ENCODE results near the gene KRT79.

KRT79 gene

DNA sequence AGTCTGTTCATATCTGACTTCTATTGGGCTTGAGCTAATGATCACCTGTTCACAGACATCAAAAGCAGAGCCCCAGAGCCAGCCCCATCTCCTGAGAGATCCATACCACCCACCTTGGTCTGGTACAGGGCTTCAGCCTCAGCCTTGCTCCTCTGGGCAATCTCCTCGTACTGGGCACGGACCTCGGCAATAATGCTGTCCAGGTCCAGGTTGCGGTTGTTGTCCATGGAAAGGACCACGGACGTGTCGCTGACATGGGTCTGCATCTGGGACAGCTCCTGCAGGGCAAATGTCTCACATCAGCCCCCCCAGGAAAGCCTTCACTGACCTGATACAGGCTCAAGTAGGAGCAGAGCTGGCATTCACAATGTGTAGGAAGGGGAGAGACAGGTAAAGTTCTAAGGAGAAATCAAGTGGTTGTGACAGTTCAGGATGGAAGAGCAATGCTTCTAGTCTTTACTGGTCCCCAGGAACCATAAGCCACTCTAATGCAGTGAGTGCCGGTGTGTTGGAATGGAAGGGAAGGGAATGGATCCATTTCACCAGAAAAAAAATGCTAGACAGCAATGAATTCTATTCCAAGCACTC lies 25.4 kb downstream of the KRT79 start:
- Mint-ChIP-seq H3K4me3 (no peak overlapping the region), H3K36me3 (no peaks in the 10 kb centered on the region), H3K27ac (no peak overlapping the region), H3K27me3 (no peaks in the 10 kb centered on the region), H3K9me3 (no peaks in the 10 kb centered on the region), H3K4me1 (no peaks in the 10 kb centered on the region)

DNA sequence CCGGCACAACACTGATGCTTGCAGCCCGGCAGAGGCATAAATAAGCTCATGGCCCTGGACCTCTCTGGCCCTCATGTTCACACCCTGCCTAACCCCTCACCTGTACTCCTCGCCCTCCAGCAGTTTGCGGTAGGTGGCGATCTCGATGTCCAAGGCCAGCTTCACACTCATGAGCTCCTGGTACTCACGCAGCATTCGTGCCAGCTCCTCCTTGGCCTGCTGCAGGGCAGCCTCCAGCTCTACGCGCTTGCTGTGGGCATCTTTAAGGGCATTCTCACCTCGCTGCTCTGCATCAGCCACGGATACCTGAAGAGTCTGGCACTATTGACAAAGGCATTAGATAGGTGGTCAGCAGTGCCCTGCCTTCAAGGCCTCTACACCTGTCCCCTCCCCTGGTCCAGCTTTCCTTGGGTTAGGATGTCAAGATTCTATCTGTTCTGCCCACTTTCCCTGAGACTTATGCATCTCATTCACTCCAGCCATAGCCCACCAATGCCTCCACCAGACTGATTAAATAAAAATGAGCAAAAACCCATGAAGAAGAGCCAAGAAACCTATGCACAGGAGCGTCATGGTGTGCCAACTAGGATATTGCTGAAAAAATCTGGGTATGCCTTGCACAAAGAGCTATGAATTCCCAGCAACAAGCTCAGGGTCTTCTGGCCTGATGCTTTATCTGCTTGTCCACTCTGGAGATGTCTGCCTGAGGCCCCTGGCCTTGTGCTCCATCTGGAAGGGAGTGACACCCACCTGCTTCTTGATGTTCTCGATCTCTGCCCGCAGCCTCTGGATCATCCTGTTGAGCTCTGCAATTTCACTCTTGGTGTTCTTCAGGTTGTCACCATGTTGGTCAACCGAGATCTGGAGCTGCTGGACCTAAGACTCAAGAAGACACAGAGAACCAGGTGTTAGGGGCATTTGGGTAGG lies 26.3 kb downstream of the KRT79 start:
- Mint-ChIP-seq H3K4me3 (no peak overlapping the region), H3K27ac (no peak overlapping the region), H3K27me3 (no peaks in the 10 kb centered on the region)

DNA sequence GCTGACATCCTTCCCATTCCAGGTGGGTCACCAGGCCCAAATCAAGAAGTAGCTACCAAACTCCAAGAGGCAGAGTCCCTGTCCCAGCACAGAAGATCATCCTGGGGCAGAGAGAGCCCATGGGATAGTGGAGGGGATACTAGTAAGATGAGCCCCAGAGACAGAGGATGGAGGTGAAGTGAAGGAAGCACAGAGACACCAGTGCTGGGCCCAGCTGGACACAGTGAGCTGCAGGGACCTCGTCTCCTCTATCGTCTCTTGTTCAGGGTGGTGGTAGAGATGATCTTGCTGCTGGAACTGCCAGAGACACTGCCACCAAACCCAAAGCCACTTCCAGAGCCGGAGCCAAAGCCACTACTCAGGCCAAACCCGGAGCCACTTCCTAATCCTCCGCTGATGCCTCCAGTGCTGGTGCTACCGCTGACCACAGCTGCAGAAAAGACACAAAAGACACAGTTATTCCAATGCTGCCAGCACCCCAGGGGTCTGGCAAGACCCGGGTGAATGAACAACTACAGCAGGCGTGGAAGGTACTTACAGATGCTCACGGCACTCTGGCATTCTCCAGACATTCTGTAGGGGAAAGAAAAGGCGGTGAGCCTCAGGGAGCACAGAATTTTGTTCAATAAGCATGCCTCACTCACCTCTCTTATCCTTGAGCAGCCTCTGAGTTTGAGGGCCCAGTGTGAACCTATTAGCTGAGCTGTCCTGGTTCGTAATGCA lies 27.1 kb downstream of the KRT79 start:
- Mint-ChIP-seq H3K27me3 (no peaks in the 10 kb centered on the region), H3K4me1 (no peaks in the 10 kb centered on the region), H3K36me3 (no peaks in the 10 kb centered on the region), H3K9me3 (no peaks in the 10 kb centered on the region), H3K27ac (no peak overlapping the region), H3K4me3 (no peak overlapping the region)

More for the DNA sequence above, 26.3 kb downstream of the KRT79 start:
- Mint-ChIP-seq H3K4me1 (no peaks in the 10 kb centered on the region), H3K9me3 (no peaks in the 10 kb centered on the region), H3K36me3 (no peaks in the 10 kb centered on the region)

DNA sequence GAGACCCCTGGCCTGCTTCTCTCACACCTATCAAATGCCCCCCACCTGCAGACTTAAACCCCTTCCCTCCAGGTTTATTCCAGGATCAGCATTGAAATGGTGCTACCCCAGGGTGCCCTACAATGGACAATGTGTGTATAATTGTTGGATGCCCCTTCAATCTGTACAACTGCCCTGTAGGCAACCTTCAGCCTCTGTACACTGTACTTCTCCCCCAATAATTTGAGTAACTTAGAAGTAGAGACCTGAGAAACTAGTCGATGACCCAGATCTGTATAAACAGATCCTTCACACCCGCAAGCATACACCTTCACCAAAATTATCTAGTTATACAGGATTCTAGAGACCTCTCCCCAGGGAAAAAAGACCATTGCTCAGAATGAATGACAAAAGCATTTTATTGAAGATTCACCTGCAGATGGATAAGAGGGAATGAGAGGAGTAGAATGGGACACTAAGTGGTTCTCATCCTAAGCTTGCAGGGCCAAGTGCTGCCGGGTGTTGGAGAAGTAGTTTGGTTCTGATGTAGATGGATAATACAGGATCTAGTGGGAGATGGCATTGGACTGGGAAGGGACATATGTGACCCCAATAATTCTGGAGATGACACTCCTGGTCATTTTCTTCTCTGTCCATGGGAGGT lies 27.8 kb downstream of the KRT79 start:
- Mint-ChIP-seq H3K36me3 (no peaks in the 10 kb centered on the region), H3K4me1 (no peaks in the 10 kb centered on the region), H3K9me3 (no peaks in the 10 kb centered on the region), H3K27ac (no peak overlapping the region), H3K4me3 (no peak overlapping the region), H3K27me3 (no peaks in the 10 kb centered on the region)

DNA sequence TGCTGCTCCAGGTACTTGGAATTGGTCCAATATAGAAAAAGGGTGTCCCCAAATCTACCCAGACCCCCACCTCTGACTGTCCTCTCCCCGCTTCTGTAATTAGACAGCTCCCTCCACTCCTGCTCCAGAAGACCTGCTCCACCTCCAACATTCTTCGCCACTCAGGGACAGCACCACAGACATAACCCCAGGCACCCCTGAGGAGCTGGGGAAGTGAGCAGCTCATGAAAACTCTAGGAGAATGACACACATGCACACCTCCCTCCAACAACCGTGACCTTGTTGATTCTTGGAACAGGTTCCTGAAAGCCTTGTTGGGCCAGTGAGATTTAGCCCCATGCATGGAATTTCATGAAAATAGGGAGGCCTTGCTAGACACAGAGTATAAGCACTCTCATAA lies 28.4 kb downstream of the KRT79 start:
- Mint-ChIP-seq H3K4me3 (no peak overlapping the region), H3K27ac (no peak overlapping the region), H3K9me3 (no peaks in the 10 kb centered on the region), H3K36me3 (no peaks in the 10 kb centered on the region), H3K27me3 (no peaks in the 10 kb centered on the region), H3K4me1 (no peaks in the 10 kb centered on the region)

DNA sequence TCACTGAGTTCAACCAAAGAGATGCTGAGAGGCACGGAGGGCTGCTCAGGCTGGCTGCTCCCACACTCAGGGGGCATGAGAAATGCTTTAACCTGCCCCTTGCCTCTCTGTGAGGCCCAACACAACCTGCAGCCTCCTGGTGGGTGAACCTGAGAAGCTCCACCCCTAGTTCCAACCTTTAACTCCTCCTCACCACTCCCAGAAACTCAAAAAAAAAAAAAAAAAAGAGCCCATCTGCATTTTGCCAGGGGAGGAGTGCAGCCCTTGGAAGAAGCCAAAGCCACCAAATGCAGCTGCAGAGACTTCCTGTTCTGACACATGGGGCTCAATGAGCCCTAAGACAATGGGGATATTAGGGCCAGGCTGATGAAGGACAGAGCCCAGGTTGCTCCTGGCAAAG lies 29.1 kb downstream of the KRT79 start:
- Mint-ChIP-seq H3K9me3 (no peaks in the 10 kb centered on the region), H3K4me3 (no peak overlapping the region), H3K27me3 (no peaks in the 10 kb centered on the region), H3K36me3 (no peaks in the 10 kb centered on the region), H3K27ac (no peak overlapping the region), H3K4me1 (no peaks in the 10 kb centered on the region)

DNA sequence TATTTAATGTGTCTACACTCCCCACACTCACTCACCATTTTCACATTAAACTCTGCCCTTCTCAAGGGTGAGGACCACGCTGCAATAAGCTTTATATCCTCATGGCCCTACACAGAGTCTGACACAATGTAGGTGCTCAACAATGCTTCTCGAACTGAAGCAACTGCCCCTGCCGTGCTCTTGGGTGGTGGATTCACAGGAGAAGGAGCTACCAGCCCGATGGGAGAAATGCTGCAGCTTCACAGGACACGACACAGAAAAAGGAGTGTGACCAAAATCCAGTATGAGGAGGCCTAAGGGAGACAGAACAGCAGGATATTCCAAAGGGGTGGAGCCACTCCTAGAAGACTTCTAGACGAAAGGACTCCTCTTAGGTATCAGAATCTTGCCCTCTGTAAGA lies 31.7 kb downstream of the KRT79 start:
- H3K27ac Mint-ChIP-seq, result no peak overlapping the region
- no peak overlapping the region for H3K4me3 Mint-ChIP-seq
- no peaks in the 10 kb centered on the region for H3K4me1 Mint-ChIP-seq
- H3K9me3 Mint-ChIP-seq, result no peaks in the 10 kb centered on the region
- H3K36me3 Mint-ChIP-seq, result no peaks in the 10 kb centered on the region
- H3K27me3 Mint-ChIP-seq, result no peaks in the 10 kb centered on the region

DNA sequence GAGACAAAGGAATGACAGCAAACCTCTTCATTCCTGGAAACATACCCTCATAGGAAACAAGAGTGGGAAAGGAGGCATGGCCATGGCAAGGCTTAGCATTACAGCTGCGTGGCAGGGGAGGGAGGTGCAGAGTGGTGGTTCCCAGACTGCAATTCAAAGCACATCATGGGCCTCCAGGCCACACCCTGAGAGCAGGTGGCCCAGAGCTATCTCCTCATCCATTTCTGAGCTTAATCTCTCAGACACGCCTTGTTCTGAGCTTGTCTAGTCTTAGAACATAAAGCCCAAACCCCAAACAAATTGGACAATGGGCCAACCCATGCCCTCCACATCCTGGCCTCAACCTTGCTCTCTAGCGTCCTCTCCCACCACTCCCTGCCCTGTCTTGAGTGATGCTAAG lies 32.3 kb downstream of the KRT79 start:
- H3K27ac Mint-ChIP-seq, result no peak overlapping the region
- H3K9me3 Mint-ChIP-seq, result no peaks in the 10 kb centered on the region
- H3K4me3 Mint-ChIP-seq, result no peak overlapping the region
- no peaks in the 10 kb centered on the region for H3K27me3 Mint-ChIP-seq
- no peaks in the 10 kb centered on the region for H3K4me1 Mint-ChIP-seq
- H3K36me3 Mint-ChIP-seq, result no peaks in the 10 kb centered on the region

DNA sequence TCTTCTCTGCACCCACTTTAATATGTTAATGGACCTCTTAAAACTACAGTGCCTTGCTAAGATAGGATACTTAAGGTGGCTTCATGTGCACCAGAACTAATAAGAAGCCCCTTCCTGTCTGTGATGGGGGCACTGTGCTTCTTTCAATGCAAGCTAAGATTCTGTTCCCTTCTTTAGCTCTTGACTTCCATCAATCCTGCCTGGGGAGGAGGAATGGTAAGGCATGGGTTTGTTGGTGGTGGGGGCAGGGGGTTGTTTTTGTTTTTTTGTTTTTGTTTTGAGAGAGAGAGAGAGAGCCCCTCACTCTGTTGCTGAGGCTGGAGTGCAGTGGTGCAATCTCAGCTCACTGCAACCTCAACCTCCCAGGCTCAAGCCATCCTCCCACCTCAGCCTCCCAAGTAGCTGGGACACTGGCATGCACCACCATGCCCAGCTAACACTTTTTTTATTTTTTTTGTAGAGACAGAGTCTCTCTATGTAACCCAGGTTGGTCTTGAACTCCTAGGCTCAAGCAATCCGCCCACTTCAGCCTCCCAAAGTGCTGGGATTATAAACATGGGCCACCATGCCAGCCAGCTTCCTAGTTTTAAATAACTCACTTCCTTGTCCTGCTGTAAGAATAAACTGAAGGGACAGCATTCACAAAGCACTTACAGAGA lies 33.7 kb downstream of the KRT79 start:
- no peaks in the 10 kb centered on the region for H3K36me3 Mint-ChIP-seq

DNA sequence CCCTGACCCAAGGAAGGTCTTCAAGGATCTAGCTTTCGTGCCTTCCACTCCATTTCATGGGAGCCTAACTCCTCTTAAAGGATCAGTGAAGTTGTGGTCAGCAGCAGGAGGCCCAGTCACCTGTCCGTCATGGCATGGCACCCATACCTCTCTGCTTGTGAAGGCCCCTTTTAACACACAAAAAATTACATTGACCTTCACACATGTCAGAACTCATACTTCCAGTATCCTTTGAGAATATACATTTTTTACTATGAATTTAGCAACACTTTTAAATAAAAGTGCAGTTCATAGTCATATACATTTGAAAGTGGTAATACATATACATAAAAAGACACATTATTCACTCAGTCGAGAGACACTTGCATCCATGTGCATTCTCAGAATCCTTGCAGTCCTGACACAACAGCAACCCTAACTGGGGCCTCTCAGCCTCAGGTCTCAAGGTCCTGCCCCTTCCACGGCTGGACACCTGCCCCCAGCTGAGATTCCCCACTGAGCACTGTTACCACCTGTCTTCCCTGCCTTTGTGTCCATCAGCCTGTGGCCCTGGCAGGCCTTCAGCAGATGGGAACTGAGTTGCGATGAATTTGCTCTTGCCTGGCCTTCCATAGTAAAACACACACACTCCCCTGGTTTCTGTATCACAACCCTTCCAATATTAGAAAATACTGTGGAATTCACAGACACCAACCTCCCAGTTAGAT lies 34.5 kb downstream of the KRT79 start:
- Mint-ChIP-seq H3K4me3 (no peak overlapping the region), H3K9me3 (no peaks in the 10 kb centered on the region), H3K27ac (peak overlapping the region; percentile 15), H3K4me1 (peaks cover under 1% of the 10 kb centered on the region), H3K27me3 (no peaks in the 10 kb centered on the region), H3K36me3 (no peaks in the 10 kb centered on the region)

More for the DNA sequence above, 33.7 kb downstream of the KRT79 start:
- H3K9me3 Mint-ChIP-seq, result no peaks in the 10 kb centered on the region
- no peaks in the 10 kb centered on the region for H3K27me3 Mint-ChIP-seq
- no peaks in the 10 kb centered on the region for H3K4me1 Mint-ChIP-seq
- H3K27ac Mint-ChIP-seq, result no peak overlapping the region
- no peak overlapping the region for H3K4me3 Mint-ChIP-seq

DNA sequence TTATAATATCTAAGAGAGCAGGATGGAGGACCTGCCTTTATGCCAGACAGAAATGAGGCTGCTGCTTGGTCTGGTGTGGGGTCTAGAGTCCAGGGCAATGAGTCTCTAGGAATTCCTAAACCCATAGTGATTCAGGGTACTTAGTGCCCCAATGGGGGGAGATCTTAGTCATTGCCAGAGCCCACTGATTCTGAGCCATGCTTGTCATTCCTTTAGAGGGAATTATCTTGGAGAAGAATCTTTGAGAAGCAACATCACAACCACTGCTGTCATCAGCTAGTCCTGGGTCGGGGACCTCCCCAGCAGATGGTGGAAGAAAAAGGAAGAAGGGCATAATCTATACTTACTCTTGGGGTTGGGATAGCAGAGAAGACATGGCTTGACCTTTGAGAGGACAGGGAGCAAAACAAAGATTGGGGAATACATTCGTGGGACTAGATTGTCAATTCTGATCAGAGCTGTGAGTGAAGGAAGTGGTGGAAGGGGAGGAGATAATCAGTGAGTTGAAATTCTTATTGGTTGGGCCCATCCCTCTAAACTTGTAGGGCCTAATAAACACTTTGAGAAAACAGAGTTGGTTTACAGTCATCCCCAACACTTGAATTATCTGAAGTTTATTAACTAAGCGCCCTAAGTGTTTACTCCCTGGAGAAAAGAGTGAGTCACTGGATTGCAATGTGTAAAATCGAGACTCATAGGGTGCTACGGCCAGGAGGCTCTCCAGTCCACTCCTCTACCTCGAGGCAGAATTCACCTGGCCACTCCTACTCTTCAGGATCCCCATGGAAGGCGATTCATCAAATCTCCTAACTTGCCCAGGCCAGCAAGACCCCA lies 35.2 kb downstream of the KRT79 start:
- no peaks in the 10 kb centered on the region for H3K9me3 Mint-ChIP-seq
- no peaks in the 10 kb centered on the region for H3K27me3 Mint-ChIP-seq
- no peak overlapping the region for H3K4me3 Mint-ChIP-seq
- H3K27ac Mint-ChIP-seq, result no peak overlapping the region
- no peaks in the 10 kb centered on the region for H3K36me3 Mint-ChIP-seq
- peaks cover 8% of the 10 kb centered on the region for H3K4me1 Mint-ChIP-seq

DNA sequence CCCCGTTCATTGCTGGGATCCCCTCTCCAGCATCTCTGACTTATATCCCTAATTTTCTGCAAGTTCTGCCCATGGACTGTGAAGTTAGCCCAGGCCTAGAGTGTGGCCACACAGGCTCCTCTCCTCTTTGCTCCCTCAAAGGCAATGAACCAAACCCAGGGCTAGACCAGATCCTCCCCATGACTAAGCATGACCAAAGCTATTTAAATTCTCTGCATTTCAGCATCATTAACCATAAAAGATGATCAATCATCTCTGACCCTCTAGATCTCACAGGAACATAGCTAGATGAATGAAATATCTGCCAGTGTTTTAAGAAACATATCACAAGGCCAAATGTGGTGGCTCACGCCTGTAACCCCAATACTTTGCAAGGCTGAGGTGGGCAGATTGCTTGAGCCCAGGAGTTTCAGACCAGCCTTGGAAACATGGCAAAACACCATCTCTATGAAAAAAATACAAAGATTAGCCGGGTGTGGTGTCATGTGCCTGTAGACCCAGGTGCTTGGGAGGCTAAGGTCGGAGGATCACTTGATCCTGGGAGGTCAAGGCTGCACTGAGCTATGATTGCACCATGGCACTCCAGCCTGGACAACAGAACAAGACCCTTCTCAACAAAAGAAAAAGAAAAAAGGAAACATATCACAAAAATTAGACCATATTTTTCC lies 36.0 kb downstream of the KRT79 start:
- peaks cover 8% of the 10 kb centered on the region for H3K4me1 Mint-ChIP-seq
- H3K27me3 Mint-ChIP-seq, result no peaks in the 10 kb centered on the region

DNA sequence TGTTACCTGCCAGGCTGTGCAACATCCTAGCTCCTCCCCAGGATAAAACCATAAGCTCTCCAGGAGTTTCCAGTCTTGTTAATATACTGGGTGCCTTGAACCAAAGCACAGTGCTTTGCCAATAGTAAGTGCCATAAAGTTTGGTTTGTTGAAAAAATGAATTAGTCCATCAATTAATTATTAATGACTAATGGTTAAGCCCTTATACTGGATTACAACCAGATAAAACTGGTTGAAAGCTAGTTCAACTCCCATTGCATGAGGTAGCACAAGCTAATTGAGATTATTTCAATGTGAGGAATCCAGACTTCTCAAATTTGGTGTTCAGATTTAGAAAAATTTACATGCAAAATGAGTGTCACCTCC lies 36.6 kb downstream of the KRT79 start:
- no peaks in the 10 kb centered on the region for H3K27me3 Mint-ChIP-seq

More for the DNA sequence above, 36.0 kb downstream of the KRT79 start:
- Mint-ChIP-seq H3K9me3 (no peaks in the 10 kb centered on the region), H3K36me3 (no peaks in the 10 kb centered on the region), H3K4me3 (no peak overlapping the region), H3K27ac (no peak overlapping the region)

More for the DNA sequence above, 36.6 kb downstream of the KRT79 start:
- H3K4me3 Mint-ChIP-seq, result no peak overlapping the region
- peaks cover 11% of the 10 kb centered on the region for H3K4me1 Mint-ChIP-seq
- no peak overlapping the region for H3K27ac Mint-ChIP-seq
- no peaks in the 10 kb centered on the region for H3K36me3 Mint-ChIP-seq
- H3K9me3 Mint-ChIP-seq, result no peaks in the 10 kb centered on the region
